Astrocyte of the spinal cord (primary cell): ENCODE measurements around the gene AFG1L.
A peak's percentile ranks its signal among the peaks of the same experiment; 100 is the strongest.
"Not testable (repeated sequence)": the region's sequence is repeated elsewhere in the genome, so short reads cannot be mapped to it uniquely, and the experiment has no call there.

Experiments used
- DNase-seq: peaks from one replicate; pipeline ENCODE4 v3.0.0; 2011; ENCODE audit warnings: low read depth, low spot score
- H3K4me3 ChIP-seq: 2 replicates; pipeline ENCODE4 v1.5.1; 2011; ENCODE audit warnings: low read depth, mild to moderate bottlenecking, low read length, moderate library complexity
- in situ Hi-C: cut with HindIII; loops from 2 replicates; pipeline ENCODE4 v1.10.0; 2017; ENCODE audit warnings: low sequenced_read_pairs
- TF ChIP-seq, protein P1 (sequence below): IDR thresholded peaks from 2 replicates; pipeline ENCODE4 v1.5.1; 2012; ENCODE audit warnings: low read depth, mild to moderate bottlenecking, low read length, inconsistent platforms

The AFG1L gene

GRCh38 chr6:108442770-108443520 lies 148.1 kb downstream of the AFG1L start:
- in situ Hi-C loops, result no loop called here
- DNase-seq, result no peak
- H3K4me3 ChIP-seq, result no peak overlapping the region
- TF ChIP-seq, protein P1, sequence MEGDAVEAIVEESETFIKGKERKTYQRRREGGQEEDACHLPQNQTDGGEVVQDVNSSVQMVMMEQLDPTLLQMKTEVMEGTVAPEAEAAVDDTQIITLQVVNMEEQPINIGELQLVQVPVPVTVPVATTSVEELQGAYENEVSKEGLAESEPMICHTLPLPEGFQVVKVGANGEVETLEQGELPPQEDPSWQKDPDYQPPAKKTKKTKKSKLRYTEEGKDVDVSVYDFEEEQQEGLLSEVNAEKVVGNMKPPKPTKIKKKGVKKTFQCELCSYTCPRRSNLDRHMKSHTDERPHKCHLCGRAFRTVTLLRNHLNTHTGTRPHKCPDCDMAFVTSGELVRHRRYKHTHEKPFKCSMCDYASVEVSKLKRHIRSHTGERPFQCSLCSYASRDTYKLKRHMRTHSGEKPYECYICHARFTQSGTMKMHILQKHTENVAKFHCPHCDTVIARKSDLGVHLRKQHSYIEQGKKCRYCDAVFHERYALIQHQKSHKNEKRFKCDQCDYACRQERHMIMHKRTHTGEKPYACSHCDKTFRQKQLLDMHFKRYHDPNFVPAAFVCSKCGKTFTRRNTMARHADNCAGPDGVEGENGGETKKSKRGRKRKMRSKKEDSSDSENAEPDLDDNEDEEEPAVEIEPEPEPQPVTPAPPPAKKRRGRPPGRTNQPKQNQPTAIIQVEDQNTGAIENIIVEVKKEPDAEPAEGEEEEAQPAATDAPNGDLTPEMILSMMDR, result no peak

DNA sequence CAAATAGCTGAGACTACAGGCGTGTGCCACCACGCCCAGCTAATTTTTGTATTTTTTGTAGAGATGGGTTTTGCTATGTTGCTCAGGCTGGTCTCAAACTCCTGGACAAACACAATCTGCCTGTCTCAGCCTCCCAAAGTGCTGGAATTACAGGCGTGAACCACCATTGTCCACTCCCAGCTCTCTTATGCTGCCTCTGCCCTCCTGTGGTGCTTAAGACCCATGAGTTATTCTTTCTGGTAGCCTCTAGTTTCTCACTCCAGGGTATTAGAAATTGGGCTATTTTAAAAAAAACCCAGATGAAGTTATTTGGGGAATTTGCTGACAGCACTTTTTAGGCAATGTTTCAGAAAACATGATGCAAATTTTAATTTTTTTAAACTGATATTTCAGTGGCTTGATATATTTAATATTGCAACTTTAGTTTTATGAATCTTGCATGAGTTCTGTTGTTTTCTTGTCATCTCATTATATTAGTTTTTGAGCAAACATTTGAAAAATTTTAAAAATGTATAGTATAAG lies 151.8 kb downstream of the AFG1L start:
- DNase-seq, result no peak
- TF ChIP-seq, protein P1, result no peak
- no peak overlapping the region for H3K4me3 ChIP-seq
- in situ Hi-C loops, result no loop called here

- no peak overlapping the region for H3K4me3 ChIP-seq
- in situ Hi-C loops, result no loop called here
- DNase-seq, result no peak
- TF ChIP-seq, protein P1, result no peak
Observed at GRCh38 chr6:108448481-108448880, 153.6 kb downstream of the AFG1L start.

GRCh38 chr6:108449717-108450116 lies 154.9 kb downstream of the AFG1L start:
- in situ Hi-C loops, H3K4me3 ChIP-seq, DNase-seq: not testable (repeated sequence)

DNA sequence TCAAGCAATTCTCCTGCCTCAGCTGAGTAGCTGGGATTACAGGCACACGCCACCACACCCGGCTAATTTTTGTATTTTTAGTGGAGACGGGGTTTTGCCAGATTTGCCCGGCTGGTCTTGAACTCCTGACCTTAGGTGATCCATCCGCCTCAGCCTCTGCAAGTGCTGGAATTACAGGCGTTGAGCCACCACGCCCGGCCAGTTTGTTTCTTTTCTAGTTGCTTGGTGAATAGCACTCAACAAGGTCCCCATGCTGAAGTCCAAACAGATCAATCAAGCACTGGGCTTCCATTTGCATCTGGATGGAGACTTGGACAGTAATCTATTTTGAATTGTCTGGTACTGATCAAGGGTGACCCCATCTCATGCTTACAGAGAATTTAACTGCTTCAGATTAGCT lies 157.0 kb downstream of the AFG1L start:
- no peak for DNase-seq
- H3K4me3 ChIP-seq, result no peak overlapping the region
- TF ChIP-seq, protein P1, result no peak
- in situ Hi-C loops, result no loop called here

- in situ Hi-C loops, result no loop called here
- TF ChIP-seq, protein P1, result no peak
- DNase-seq, result peak; percentile 95
Observed at GRCh38 chr6:108452711-108453195, 157.9 kb downstream of the AFG1L start.

DNA sequence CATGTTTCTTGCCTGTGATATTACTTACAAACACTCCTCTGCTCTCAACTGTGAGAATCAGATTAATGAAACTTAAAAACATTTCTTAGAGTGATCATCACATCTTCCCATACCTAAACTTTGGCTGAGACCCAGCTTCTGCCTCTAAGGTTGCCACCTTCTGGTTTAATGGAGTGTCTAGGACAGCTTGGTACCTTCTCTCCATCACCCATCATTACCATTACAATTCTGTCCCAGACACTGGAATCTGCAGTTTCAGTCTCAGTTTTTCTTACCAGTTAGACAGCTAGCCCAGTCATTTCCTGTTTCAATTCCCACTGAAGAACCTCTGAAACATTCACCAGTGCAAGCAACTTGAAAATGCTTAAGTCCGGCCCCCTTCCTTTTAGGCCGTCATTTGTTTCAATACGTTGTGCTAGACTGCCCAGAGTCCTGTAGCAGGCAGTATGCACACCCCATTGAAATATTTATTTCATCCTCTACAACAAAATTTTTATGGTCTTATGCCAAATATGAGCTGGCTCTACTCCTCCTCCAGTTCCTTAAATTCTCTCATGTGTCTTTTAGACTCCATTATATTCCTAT lies 158.8 kb downstream of the AFG1L start:
- H3K4me3 ChIP-seq, result no peak overlapping the region
- DNase-seq, result peak; percentile 94
- in situ Hi-C loops, result no loop called here
- TF ChIP-seq, protein P1, result peak; percentile 12

More at GRCh38 chr6:108452711-108453195, 157.9 kb downstream of the AFG1L start:
- no peak overlapping the region for H3K4me3 ChIP-seq
